Stromal cell of bone marrow (primary cell): ENCODE data around the gene ECPAS.
A peak's percentile ranks its signal among the peaks of the same experiment; 100 is the strongest.
"Not testable (repeated sequence)": the region's sequence is repeated elsewhere in the genome, so short reads cannot be mapped to it uniquely, and the experiment has no call there.

Source experiments
- DNase-seq: peaks from one replicate; pipeline ENCODE4 v3.0.0-alpha.2; 2012; ENCODE audit warnings: low read depth

The ECPAS gene

DNA sequence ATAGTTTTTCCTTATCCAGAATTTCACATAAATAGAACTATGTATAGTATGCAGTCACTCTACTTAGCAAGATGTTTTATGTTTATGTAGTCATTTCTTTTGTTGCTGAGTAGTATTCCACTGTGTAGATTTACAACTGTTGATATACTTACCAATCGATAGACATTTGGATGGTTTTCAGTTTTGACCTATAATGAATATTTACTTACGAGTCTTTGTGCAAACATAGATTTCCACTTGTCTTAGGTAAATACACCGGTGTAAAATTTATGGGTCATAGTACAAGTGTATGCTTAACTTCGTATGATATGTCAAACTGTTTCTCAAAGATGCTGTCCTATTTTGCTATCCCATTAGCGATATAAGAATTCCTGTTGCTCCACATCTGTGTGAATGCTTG, 134.4 kb downstream of the ECPAS start:
- no peak for DNase-seq

DNA sequence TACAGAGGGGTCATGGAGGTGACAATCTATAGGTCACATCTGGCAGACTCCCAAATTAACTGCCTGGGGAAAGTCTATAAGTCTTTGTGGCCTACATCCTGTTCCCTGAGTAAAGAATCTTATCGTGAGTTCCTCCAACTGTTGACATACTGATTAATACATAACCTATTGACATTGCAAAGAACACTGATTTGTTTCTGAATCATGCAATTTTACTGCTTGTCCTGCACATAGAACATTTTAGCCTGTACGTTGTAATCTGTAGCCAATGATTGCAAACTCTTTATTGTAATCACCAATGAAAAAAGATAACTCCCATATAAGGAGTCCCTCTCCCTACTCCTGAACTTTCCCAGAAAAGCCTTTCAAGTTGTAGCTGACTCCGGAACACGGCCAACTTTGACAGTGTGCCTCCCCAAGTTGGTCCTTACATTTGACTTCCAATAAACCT, 135.3 kb downstream of the ECPAS start:
- DNase-seq, result no peak

DNA sequence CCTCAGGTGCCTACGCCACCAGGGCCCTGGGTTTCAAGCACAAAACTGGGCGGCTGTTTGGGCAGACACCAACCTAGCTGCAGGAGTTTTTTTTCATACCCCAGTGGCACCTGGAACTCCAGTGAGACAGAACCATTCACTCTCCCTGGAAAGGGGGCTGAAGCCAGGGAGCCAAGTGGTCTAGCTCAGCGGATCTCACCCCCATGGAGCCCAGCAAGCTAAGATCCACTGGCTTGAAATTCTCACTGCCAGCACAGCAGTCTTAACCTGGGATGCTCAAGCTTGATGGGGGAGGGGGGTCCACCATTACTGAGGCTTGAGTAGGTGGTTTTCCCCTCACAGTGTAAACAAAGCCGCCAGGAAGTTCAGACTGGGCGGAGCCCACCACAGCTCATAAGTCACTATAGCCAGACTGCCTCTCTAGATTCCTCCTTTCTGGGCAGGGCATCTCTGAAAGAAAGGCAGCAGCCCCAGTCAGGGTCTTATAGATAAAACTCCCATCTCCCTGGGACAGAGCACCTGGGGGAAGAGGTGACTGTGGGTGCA, 149.8 kb downstream of the ECPAS start:
- DNase-seq, result not testable (repeated sequence)

GRCh38 chr9:111330124-111330523, 154.1 kb downstream of the ECPAS start, which contains the start of gene OR2K2:
Gene OR2K2, minus strand, starts transcription at chr9:111330224. Its CDS starts 1,791 bp downstream, at chr9:111328433.
- no peak for DNase-seq

- DNase-seq, result no peak
Measured at GRCh38 chr9:111320631-111321030, 163.6 kb downstream of the ECPAS start.

DNA sequence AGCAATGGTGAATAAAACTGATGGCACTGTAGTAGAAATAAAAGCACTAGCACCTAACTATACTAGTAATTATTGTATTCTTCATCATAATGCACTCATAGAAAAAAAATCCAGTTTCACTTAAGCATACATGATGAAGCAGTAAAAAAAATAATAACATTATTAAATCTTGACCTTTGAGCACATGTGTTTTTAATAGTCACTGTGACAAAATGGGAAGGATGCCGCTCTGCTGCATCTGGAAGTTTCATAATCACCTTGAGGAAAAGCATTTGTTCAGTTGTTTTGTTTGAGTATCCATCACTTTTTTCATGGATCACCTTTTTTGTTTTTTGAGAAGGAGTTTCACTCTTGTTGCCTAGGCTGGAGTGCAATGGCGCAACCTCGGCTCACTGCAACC, 167.4 kb downstream of the ECPAS start:
- peak; percentile 7 for DNase-seq
